HEK293 (cell line): Measurements from ENCODE around the gene TM9SF1.

Experiments used
- KLF16 ChIP-seq: fragments of 450-650 bp; formaldehyde crosslinking; IDR thresholded peaks from 2 replicates; pipeline ENCODE4 v1.5.1; 2017; ENCODE audit warnings: missing biosample characterization, missing genetic modification characterization
- KLF17 ChIP-seq: fragments of 450-650 bp; formaldehyde crosslinking; IDR thresholded peaks from 2 replicates; pipeline ENCODE4 v1.5.1; 2016; ENCODE audit warnings: missing biosample characterization, missing genetic modification characterization
- KLF8 ChIP-seq: fragments of 450-650 bp; formaldehyde crosslinking; IDR thresholded peaks from 2 replicates; pipeline ENCODE4 v1.5.1; 2016; ENCODE audit warnings: missing biosample characterization, missing genetic modification characterization
- KLF9 ChIP-seq: fragments of 450-650 bp; formaldehyde crosslinking; IDR thresholded peaks from 2 replicates; pipeline ENCODE4 v1.5.1; 2016; ENCODE audit warnings: missing biosample characterization, missing genetic modification characterization, low read depth
- PATZ1 ChIP-seq: fragments of 450-650 bp; formaldehyde crosslinking; IDR thresholded peaks from 2 replicates; pipeline ENCODE4 v1.5.1; 2016; ENCODE audit warnings: missing biosample characterization, missing genetic modification characterization
- PRDM10 ChIP-seq: fragments of 450-650 bp; formaldehyde crosslinking; IDR thresholded peaks from 2 replicates; pipeline ENCODE4 v1.5.1; 2016; ENCODE audit warnings: missing biosample characterization, missing genetic modification characterization
- SP2 ChIP-seq: fragments of 450-650 bp; formaldehyde crosslinking; IDR thresholded peaks from 2 replicates; pipeline ENCODE4 v1.5.1; 2016; ENCODE audit warnings: missing biosample characterization, missing genetic modification characterization
- ZFP69B ChIP-seq: fragments of 450-650 bp; formaldehyde crosslinking; IDR thresholded peaks from 2 replicates; pipeline ENCODE4 v1.5.1; 2016; ENCODE audit warnings: missing biosample characterization, missing genetic modification characterization
- ZNF133 ChIP-seq: fragments of 450-650 bp; formaldehyde crosslinking; IDR thresholded peaks from 2 replicates; pipeline ENCODE4 v1.5.1; 2016; ENCODE audit warnings: missing biosample characterization, missing genetic modification characterization
- ZNF184 ChIP-seq: fragments of 450-650 bp; IDR thresholded peaks from 2 replicates; pipeline ENCODE4 v1.5.1; 2018; ENCODE audit warnings: missing biosample characterization, mild to moderate bottlenecking, missing genetic modification characterization
- ZNF202 ChIP-seq: fragments of 450-650 bp; formaldehyde crosslinking; IDR thresholded peaks from 2 replicates; pipeline ENCODE4 v1.5.1; 2016; ENCODE audit warnings: missing biosample characterization, missing genetic modification characterization, borderline replicate concordance
- ZNF391 ChIP-seq: fragments of 450-650 bp; formaldehyde crosslinking; IDR thresholded peaks from 2 replicates; pipeline ENCODE4 v1.5.1; 2016; ENCODE audit warnings: low read depth, missing biosample characterization, missing genetic modification characterization, borderline replicate concordance
- ZNF530 ChIP-seq: fragments of 450-650 bp; formaldehyde crosslinking; IDR thresholded peaks from 2 replicates; pipeline ENCODE4 v1.5.1; 2016; ENCODE audit warnings: low read depth, missing biosample characterization, missing genetic modification characterization
- ZNF596 ChIP-seq: fragments of 450-650 bp; IDR thresholded peaks from 2 replicates; pipeline ENCODE4 v1.5.0; 2018; ENCODE audit warnings: missing biosample characterization, mild to moderate bottlenecking, missing genetic modification characterization, moderate library complexity
- ZNF639 ChIP-seq: fragments of 450-650 bp; formaldehyde crosslinking; IDR thresholded peaks from 2 replicates; pipeline ENCODE4 v1.5.1; 2016; ENCODE audit warnings: missing biosample characterization, missing genetic modification characterization
- ZNF645 ChIP-seq: fragments of 450-650 bp; formaldehyde crosslinking; IDR thresholded peaks from 2 replicates; pipeline ENCODE4; 2016; ENCODE audit warnings: missing biosample characterization, missing genetic modification characterization
- ZNF658 ChIP-seq: fragments of 450-650 bp; formaldehyde crosslinking; IDR thresholded peaks from 2 replicates; pipeline ENCODE4; 2016; ENCODE audit warnings: missing biosample characterization, missing genetic modification characterization
- ZNF692 ChIP-seq: fragments of 450-650 bp; formaldehyde crosslinking; IDR thresholded peaks from 2 replicates; pipeline ENCODE4 v1.5.1; 2016; ENCODE audit warnings: missing biosample characterization, missing genetic modification characterization
- ZNF701 ChIP-seq: fragments of 450-650 bp; formaldehyde crosslinking; IDR thresholded peaks from 2 replicates; pipeline ENCODE4 v1.5.1; 2016; ENCODE audit warnings: missing biosample characterization, missing genetic modification characterization
- ZNF791 ChIP-seq: fragments of 450-650 bp; formaldehyde crosslinking; IDR thresholded peaks from 2 replicates; pipeline ENCODE4 v1.5.1; 2016; ENCODE audit warnings: missing biosample characterization, missing genetic modification characterization
- ZNF830 ChIP-seq: fragments of 450-650 bp; IDR thresholded peaks from 2 replicates; pipeline ENCODE4 v1.5.0; 2018; ENCODE audit warnings: missing biosample characterization, missing genetic modification characterization, low read depth, mild to moderate bottlenecking, moderate library complexity

Gene TM9SF1

GRCh38 chr14:24146978-24147760 is 48.1 kb downstream of the TM9SF1 start, which contains the start of gene RNF31 (continued):
- peak; percentile 78; the same call in 1 of the 2 replicates for TF ChIP-seq KLF17 (tag by site-specific recombination)
- TF ChIP-seq ZNF830 (tag by site-specific recombination) = no peak
- TF ChIP-seq ZNF530 (tag by site-specific recombination) = no peak
- TF ChIP-seq ZNF645 (tag by site-specific recombination) = no peak
- TF ChIP-seq PRDM10 (tag by site-specific recombination) = peak; percentile 77
- no peak for TF ChIP-seq ZNF184 (tag by site-specific recombination)
- no peak for TF ChIP-seq ZNF639 (tag by site-specific recombination)
- TF ChIP-seq ZNF391 = peak; percentile 38; the same call in 1 of the 2 replicates
- no peak for TF ChIP-seq ZNF133 (tag by site-specific recombination)
- no peak for TF ChIP-seq ZNF701 (tag by site-specific recombination)
- TF ChIP-seq SP2 (tag by site-specific recombination) = peak; percentile 86
- no peak for TF ChIP-seq ZNF791 (tag by site-specific recombination)
- no peak for TF ChIP-seq ZNF596
- no peak for TF ChIP-seq ZNF658
- TF ChIP-seq KLF8 = peak; percentile 69; the same call in 1 of the 2 replicates
- TF ChIP-seq ZFP69B = peak; percentile 10; the same call in 1 of the 2 replicates
- TF ChIP-seq PATZ1 (tag by site-specific recombination) = 0 out of 2 replicates have a peak, but pooled peaks have one; percentile 9
- no peak for TF ChIP-seq ZNF692 (tag by site-specific recombination)
- TF ChIP-seq KLF9 (tag by site-specific recombination) = peak; percentile 2; the same call in 1 of the 2 replicates
- TF ChIP-seq KLF16 (tag by site-specific recombination) = peak; percentile 5; the same call in 1 of the 2 replicates
- no peak for TF ChIP-seq ZNF202
- TF ChIP-seq, all 188 proteins: peak for 28
